T-helper 2 cell treated with Interferon-gamma antibody and Interleukin-4, amounts not matched to agents 5 μg/mL and 100 μg/mL, for 36 hours (primary cell): ENCODE data around the gene NUP107.

Experiments used
- DNase-seq: peaks from one replicate; pipeline ENCODE4 v3.0.0; 2021; ENCODE audit warnings: low spot score
- H3K27ac Mint-ChIP-seq: one replicate; pipeline ENCODE4 v1.8.0; 2021; ENCODE audit warnings: mild to moderate bottlenecking, mixed read lengths
- H3K27me3 Mint-ChIP-seq: one replicate; pipeline ENCODE4 v1.8.0; 2021; ENCODE audit warnings: low read depth, mixed read lengths
- H3K36me3 Mint-ChIP-seq: one replicate; pipeline ENCODE4 v1.8.0; 2021; ENCODE audit warnings: low read depth, mixed read lengths
- H3K4me1 Mint-ChIP-seq: one replicate; pipeline ENCODE4 v1.8.0; 2021; ENCODE audit warnings: low read depth, mixed read lengths
- H3K4me3 Mint-ChIP-seq: one replicate; pipeline ENCODE4 v1.8.0; 2022; ENCODE audit warnings: mild to moderate bottlenecking, moderate library complexity, mixed read lengths
- H3K9me3 Mint-ChIP-seq: one replicate; pipeline ENCODE4 v1.8.0; 2021; ENCODE audit warnings: mixed read lengths

NUP107 gene

DNA sequence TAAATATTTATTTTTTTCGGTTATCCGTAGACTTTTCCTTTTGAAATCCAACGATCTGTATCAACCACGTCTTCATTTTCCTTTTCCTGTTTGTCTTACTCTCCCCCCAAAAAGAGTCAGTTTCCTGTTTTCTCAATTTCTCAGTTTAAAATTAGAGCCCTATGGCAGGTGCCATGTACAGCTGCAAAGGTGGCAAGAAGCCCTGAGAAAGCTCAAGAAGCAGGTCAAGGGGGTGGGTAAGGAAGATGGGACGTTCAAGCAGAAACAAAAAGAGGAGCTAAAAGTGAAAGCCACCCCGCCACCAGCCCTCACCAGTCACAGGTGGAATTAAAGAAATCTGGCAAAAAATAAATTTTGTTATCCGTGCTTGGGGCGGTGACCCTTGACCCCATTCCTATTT, 85.9 kb downstream of the NUP107 start:
- peak overlapping the region; percentile 44 for H3K4me3 Mint-ChIP-seq
- DNase-seq: no peak
- H3K27ac Mint-ChIP-seq: no peak overlapping the region
- H3K27me3 Mint-ChIP-seq: no peaks in the 10 kb centered on the region
- no peaks in the 10 kb centered on the region for H3K36me3 Mint-ChIP-seq
- H3K4me1 Mint-ChIP-seq: peaks cover 7% of the 10 kb centered on the region
- no peaks in the 10 kb centered on the region for H3K9me3 Mint-ChIP-seq

DNA sequence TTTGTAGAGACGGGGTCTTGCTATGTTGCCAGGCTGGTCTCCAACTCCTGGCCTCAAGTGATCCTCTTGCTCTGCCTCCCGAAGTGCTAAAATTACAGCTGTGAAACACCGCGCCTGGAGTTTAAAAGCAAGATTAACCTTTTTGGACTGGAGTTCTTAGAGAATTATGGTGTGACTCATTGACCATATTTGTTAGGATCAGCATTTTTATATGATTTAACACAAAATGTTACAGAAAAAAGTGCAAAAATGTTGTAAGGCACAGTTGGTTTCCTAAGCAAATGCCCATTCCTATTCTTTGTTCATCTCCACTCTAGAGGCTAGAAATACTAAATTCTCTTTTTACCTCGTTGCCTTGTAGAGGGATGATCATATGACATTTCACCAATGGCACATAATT, 86.8 kb downstream of the NUP107 start:
- Mint-ChIP-seq H3K27ac (no peak overlapping the region), H3K27me3 (no peaks in the 10 kb centered on the region), H3K36me3 (no peaks in the 10 kb centered on the region), H3K9me3 (no peaks in the 10 kb centered on the region), H3K4me3 (no peak overlapping the region), H3K4me1 (peaks cover 7% of the 10 kb centered on the region)
- no peak for DNase-seq

DNA sequence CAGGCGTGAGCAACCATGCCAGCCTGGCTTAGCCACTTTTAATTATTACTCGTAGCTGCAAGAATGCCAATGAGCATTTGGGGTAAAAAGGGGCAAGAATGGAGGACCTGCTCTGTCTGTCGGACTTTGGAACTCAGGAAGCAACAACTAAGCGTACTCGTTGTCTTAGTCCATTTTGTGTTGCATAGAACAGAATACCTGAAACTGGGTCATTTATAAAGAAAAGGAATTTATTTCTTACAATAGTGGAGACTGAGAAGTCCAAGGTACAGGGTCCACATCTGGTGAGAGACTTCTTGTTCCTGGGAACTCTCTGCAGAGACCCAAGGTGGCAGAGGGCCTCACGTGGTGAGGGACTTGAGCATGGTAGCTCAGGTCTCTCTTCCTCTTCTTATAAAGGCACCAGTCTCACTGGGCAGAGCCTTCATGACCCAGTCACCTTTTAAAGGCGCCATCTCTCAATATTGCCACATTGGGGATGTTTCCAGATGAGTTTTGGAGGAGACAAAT, 88.4 kb downstream of the NUP107 start:
- Mint-ChIP-seq H3K9me3 (no peaks in the 10 kb centered on the region), H3K36me3 (no peaks in the 10 kb centered on the region), H3K4me1 (peaks cover 7% of the 10 kb centered on the region), H3K27me3 (no peaks in the 10 kb centered on the region), H3K27ac (no peak overlapping the region), H3K4me3 (no peak overlapping the region)
- no peak for DNase-seq

DNA sequence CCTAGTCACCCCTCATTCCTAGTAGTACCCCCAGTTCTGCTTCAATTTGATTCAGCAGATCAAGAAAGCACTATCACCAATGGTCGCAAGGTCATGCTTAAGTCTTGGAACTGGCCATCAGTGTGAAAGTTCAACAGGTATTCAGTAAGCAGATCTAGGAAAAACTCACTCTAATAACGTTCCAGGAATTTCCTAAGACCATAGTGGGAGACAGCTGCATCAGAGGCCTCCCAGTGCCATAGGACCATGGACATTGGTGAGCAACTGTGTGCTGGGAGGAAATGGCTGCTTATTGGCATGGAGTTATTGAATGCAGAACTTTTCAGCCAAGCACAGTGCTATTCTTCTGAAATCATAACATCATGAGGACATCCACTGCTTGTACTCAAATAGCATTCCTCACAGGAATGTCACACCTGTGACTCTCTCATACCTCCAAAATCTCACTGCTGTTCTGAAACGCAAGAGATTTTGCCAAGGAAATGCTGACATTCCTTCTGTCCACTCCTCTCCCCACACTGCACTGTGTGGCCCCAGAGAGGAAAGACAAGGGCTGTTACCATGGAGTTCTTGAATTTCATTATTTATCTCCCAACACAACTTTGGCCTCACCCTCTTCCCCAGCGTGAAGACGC, 90.3 kb downstream of the NUP107 start:
- no peaks in the 10 kb centered on the region for H3K36me3 Mint-ChIP-seq
- no peaks in the 10 kb centered on the region for H3K9me3 Mint-ChIP-seq
- H3K4me3 Mint-ChIP-seq: no peak overlapping the region

DNA sequence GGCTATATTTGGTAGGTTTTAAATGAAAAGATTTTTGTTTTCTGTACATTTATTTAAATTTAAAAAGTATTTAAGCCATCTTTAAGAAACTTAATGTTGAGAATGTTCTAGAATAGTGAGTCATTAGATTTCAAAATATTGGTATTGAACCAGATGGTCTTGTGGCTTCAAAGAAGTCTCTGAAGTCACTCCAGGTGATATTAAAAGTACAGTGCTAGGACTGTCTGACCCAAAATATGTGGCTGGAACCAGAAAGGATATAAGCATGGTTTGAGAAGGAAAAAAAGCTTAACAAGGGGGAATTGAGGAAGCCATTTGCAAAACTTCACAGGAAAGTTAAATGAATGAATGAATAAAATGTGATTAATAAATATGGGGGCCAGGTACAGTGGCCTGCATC, 92.5 kb downstream of the NUP107 start:
- H3K9me3 Mint-ChIP-seq: no peaks in the 10 kb centered on the region
- H3K4me1 Mint-ChIP-seq: no peaks in the 10 kb centered on the region
- H3K27me3 Mint-ChIP-seq: no peaks in the 10 kb centered on the region
- DNase-seq: no peak
- no peaks in the 10 kb centered on the region for H3K36me3 Mint-ChIP-seq
- H3K4me3 Mint-ChIP-seq: no peak overlapping the region
- no peak overlapping the region for H3K27ac Mint-ChIP-seq

More for the DNA sequence above, 90.3 kb downstream of the NUP107 start:
- peaks cover 7% of the 10 kb centered on the region for H3K4me1 Mint-ChIP-seq
- no peaks in the 10 kb centered on the region for H3K27me3 Mint-ChIP-seq
- no peak overlapping the region for H3K27ac Mint-ChIP-seq
- no peak for DNase-seq

DNA sequence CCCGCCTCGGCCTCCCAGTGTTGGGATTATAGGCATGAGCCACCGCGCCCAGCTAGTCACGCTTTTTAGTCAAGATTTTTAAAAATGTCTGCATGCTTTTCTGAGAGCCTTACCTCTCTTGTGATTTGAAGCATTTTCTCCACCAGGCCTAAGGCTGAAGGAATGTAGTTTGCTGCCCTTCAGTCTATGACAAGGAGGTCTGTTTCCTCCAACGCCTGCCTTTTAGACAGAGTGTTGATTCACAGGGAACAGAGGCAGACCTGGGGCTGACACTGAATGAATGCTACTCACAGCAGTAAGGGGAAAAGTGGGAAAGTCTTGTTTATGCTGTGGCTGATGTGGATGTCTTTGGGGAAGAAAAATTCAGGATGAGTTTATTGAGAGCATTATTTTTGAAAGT, 94.0 kb downstream of the NUP107 start:
- H3K36me3 Mint-ChIP-seq: no peaks in the 10 kb centered on the region
- H3K4me3 Mint-ChIP-seq: no peak overlapping the region
- no peaks in the 10 kb centered on the region for H3K27me3 Mint-ChIP-seq
- no peak overlapping the region for H3K27ac Mint-ChIP-seq
- no peaks in the 10 kb centered on the region for H3K4me1 Mint-ChIP-seq
- no peaks in the 10 kb centered on the region for H3K9me3 Mint-ChIP-seq
- no peak for DNase-seq

DNA sequence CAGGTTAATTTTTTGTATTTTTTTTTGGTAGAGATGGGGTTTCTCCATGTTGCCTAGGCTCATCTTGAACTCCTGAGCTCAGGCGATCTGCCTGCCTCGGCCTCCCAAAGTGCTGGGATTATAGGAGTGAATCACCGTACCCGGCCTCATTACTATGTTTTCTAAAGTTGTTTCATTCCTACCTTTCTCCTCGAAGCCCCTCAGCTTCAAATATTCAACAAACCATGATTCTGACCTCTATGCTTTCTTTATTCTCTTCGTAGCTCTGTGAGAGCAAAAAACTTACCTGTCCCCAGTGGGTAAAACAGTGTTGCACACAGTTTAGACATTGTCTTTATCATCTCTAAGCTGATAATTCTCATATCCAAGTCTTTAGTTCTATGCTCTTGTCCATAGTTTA, 95.0 kb downstream of the NUP107 start:
- H3K4me1 Mint-ChIP-seq: no peaks in the 10 kb centered on the region
- no peaks in the 10 kb centered on the region for H3K9me3 Mint-ChIP-seq
- H3K4me3 Mint-ChIP-seq: no peak overlapping the region
- H3K36me3 Mint-ChIP-seq: no peaks in the 10 kb centered on the region
- no peaks in the 10 kb centered on the region for H3K27me3 Mint-ChIP-seq
- DNase-seq: no peak
- H3K27ac Mint-ChIP-seq: no peak overlapping the region

DNA sequence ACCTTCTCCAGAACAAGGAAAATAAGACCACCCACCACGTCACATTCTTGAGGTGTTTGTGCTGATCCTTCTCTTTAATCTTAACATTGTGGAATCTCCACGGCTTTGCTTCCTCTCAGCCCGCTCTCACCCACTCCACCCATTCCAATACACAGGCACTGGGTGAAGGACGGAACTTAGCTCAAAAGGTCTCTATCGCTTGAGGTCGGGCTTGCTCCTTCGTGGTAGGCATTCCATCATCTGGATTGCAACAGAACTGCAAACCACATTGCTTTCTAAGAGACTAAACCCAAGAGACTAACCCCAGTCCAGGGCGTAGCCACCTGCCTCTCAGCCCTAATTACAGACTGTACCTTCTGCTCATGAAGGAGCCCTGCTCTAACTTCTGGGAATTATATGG, 97.2 kb downstream of the NUP107 start:
- peaks cover 5% of the 10 kb centered on the region for H3K4me1 Mint-ChIP-seq
- H3K4me3 Mint-ChIP-seq: no peak overlapping the region
- DNase-seq: no peak
- H3K36me3 Mint-ChIP-seq: no peaks in the 10 kb centered on the region
- H3K9me3 Mint-ChIP-seq: no peaks in the 10 kb centered on the region
- no peaks in the 10 kb centered on the region for H3K27me3 Mint-ChIP-seq
- no peak overlapping the region for H3K27ac Mint-ChIP-seq

DNA sequence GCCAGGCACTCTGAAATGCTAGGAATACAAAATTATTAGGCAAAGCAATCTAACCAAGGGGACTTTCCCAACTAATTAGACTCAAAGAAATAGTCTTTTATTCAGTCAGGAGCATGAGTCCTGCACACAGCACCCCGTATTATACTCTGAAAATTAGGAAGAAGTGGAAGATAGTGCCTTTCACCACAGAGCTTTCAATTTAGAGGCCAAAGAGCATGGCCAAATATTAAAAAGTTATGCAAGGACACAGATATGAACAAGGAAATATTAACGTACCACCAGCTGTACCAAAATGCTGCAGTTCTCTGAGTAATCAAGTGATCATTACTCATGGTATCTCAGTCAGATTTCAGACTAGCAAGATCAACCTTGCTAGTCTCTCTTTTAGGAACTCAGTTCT, 98.6 kb downstream of the NUP107 start:
- Mint-ChIP-seq H3K27ac (no peak overlapping the region), H3K4me1 (peaks cover 5% of the 10 kb centered on the region), H3K4me3 (no peak overlapping the region), H3K9me3 (no peaks in the 10 kb centered on the region), H3K36me3 (no peaks in the 10 kb centered on the region), H3K27me3 (no peaks in the 10 kb centered on the region)
- DNase-seq: no peak

DNA sequence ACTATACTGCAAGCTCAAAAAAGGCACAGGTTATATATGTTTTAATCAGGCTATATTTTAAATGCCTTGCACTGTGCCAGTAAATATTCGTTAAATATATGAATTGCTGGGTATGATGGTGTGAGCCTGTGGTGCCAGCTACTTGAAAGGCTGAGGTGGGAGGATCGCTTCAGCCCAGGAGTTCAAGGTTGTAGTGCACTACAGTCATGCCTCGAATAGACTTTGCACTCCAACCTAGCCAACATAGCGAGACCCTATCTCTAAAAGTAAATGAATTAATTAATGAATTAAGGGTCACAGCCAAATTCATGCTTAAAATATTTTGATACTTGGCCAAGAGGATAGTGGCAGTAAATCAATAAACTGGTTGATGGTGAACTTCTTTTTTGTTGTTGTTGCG, 99.0 kb downstream of the NUP107 start:
- no peak overlapping the region for H3K27ac Mint-ChIP-seq
- H3K4me3 Mint-ChIP-seq: no peak overlapping the region
- H3K4me1 Mint-ChIP-seq: peaks cover 5% of the 10 kb centered on the region
- H3K36me3 Mint-ChIP-seq: no peaks in the 10 kb centered on the region
- DNase-seq: no peak
- no peaks in the 10 kb centered on the region for H3K9me3 Mint-ChIP-seq
- H3K27me3 Mint-ChIP-seq: no peaks in the 10 kb centered on the region

DNA sequence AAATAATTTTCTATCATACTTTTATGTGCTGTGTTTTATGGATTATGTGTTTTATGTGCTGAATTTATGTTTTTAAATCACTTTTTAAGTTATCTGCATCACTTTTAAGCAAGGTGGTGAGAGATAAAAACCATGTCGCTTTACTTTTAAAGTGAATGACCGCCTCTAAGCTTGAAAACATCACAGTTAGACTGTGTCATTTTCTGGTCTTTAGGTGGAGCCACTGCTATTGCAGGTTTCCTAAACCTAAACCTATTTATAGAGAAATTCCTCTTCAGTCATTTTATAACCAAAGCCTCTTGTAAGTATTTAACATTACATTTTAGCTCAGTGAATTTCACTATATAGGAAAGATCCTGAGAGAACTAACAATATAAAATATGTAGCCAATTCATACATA, 100.2 kb downstream of the NUP107 start:
- Mint-ChIP-seq H3K27me3 (no peaks in the 10 kb centered on the region), H3K36me3 (no peaks in the 10 kb centered on the region), H3K4me1 (peaks cover 5% of the 10 kb centered on the region), H3K27ac (no peak overlapping the region), H3K9me3 (no peaks in the 10 kb centered on the region), H3K4me3 (no peak overlapping the region)
- no peak for DNase-seq

DNA sequence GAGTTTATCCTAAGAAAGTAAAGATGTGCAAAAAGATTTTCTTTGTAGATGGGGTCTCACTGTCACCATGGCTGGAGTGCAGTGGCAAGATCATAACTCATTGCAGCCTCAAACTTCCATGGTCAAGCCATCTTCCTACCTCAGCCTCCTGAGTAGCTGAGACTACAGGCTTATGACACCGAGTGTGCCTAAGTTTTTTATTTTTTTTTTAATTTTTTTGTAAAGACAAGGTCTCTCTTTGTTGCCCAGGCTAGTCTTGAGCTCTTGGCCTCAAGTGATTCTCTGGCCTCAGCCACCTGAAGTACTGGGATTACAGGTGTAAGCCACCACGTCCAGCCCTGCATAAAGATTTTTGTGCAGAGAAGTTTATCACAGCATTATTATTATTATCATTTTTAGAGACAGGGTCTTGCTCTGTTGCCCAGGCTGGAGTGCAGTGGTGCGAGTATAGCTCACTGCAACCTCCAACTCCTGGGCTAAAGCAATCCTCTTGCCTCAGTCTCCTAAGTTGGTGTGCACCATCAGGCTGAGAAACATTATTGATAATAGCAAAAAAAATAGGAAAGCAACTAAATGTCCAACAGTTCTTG, 101.9 kb downstream of the NUP107 start:
- H3K4me1 Mint-ChIP-seq: peaks cover 5% of the 10 kb centered on the region
- H3K27me3 Mint-ChIP-seq: no peaks in the 10 kb centered on the region
- DNase-seq: no peak
- no peaks in the 10 kb centered on the region for H3K9me3 Mint-ChIP-seq
- H3K36me3 Mint-ChIP-seq: no peaks in the 10 kb centered on the region
- no peak overlapping the region for H3K4me3 Mint-ChIP-seq
- no peak overlapping the region for H3K27ac Mint-ChIP-seq

DNA sequence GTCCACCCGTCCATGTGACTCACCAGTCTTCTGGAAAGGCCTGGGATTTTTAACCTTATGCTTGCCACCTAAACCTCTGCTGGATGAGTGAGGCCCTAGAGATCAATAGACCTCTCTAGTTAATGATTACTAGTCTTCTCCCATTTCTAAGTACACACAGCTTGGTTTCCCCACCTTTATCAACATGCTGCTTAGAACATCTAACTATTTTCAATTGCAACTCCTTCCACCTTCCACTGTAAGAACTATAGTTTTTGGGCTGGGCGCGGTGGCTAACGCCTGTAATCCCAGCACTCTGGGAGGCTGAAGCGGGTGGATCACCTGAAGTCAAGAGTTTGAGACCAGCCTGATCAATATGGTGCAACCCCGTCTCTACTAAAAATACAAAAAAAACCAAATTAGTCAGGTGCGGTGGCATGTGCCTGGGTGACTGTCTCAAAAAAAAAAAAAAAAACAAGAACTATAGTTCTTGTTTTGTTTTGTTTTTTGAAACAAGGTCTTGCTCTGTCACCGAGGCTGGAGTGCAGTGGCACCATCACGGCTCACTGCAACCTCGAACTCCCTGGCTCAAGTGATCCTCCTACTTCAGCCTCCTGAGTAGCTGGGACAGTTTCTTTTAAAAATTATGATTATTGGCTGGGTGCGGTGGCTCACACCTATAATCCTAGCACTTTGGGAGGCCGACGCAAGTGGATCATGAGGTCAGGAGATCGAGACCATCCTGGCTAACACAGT, 102.5 kb downstream of the NUP107 start:
- H3K4me1 Mint-ChIP-seq: peaks cover 5% of the 10 kb centered on the region
- no peaks in the 10 kb centered on the region for H3K27me3 Mint-ChIP-seq
- no peak overlapping the region for H3K4me3 Mint-ChIP-seq
- H3K9me3 Mint-ChIP-seq: no peaks in the 10 kb centered on the region
- no peaks in the 10 kb centered on the region for H3K36me3 Mint-ChIP-seq
- peak overlapping the region; percentile 17 for H3K27ac Mint-ChIP-seq
- DNase-seq: no peak

DNA sequence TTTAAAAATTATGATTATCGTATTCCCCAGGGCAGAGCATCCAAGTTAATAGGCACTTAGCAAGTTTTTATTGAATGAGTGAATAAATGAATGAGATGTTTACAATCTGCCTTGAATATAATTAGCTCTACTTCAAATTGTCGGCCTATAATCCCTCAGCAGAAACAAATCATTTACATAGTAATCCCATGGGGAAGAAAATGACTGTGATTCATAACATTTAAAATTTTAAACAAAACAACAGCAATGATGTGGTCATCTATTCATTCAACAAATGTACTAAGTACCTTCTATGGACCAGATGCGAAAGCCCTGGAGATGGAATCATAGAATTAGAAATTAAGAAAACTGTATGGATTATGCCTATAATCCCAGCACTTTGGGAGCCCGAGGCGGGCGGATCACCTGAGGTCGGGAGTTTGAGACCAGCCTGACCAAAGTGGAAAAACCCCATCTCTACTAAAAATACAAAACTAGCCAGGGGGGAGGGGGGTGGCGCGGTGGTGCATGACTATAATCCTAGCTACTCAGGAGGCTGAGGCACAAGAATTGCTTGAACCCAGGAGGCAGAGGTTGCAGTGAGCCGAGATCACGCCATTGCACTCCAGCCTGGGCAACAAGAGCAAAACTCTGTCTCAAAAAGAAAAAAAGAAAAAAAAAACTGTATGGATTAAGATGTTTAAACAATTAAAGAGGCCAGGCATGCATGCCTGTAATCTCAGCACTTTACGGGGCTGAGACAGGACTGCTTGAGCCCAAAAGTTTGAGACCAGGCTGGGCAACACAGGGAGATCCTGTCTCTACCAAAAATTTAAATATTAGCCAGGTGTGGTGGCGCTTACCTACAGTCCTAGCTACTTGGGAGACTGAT, 103.5 kb downstream of the NUP107 start:
- no peaks in the 10 kb centered on the region for H3K9me3 Mint-ChIP-seq
- no peak overlapping the region for H3K27ac Mint-ChIP-seq
- no peaks in the 10 kb centered on the region for H3K36me3 Mint-ChIP-seq
- no peak for DNase-seq
- peaks cover 5% of the 10 kb centered on the region for H3K4me1 Mint-ChIP-seq
- H3K27me3 Mint-ChIP-seq: no peaks in the 10 kb centered on the region
- no peak overlapping the region for H3K4me3 Mint-ChIP-seq
